Fibroblast of lung (primary cell): Measurements from ENCODE around the gene FGD2.

ENCODE experiments used
- EZH2 ChIP-seq: IDR thresholded peaks from 2 replicates; pipeline ENCODE4 v1.5.1; 2012; ENCODE audit warnings: low read length, control low read depth, mild to moderate bottlenecking; ENCODE audit errors: missing control alignments
- TF ChIP-seq, protein P1 (sequence below), 2 donors: IDR thresholded peaks in 1 of 2; conservative IDR thresholded peaks in 1 of 2; 1 replicate in 1 of 2; 2 replicates in 1 of 2; pipeline ENCODE4 v1.5.1; 2011 to 2012; ENCODE audit warnings: low read length in 2 of 2, control low read depth in 1 of 2, inconsistent platforms in 1 of 2, low read depth in 1 of 2, mild to moderate bottlenecking in 1 of 2

DNA sequence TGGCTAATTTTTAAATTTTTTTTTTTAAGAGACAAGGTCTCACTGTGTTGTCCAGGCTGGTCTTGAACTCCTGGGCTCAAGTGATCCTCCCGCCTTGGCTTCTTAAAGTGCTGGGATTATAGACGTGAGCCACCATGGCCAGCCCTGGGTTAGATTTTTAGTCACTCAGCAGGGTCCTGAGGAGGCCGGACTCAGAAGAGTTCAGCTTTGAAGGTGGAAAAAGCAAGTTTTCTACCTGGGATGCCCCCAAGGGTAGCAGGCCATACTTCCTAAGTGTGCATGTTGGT, 44.2 kb downstream of the FGD2 start:
- no peak for TF ChIP-seq EZH2
- TF ChIP-seq, protein P1, sequence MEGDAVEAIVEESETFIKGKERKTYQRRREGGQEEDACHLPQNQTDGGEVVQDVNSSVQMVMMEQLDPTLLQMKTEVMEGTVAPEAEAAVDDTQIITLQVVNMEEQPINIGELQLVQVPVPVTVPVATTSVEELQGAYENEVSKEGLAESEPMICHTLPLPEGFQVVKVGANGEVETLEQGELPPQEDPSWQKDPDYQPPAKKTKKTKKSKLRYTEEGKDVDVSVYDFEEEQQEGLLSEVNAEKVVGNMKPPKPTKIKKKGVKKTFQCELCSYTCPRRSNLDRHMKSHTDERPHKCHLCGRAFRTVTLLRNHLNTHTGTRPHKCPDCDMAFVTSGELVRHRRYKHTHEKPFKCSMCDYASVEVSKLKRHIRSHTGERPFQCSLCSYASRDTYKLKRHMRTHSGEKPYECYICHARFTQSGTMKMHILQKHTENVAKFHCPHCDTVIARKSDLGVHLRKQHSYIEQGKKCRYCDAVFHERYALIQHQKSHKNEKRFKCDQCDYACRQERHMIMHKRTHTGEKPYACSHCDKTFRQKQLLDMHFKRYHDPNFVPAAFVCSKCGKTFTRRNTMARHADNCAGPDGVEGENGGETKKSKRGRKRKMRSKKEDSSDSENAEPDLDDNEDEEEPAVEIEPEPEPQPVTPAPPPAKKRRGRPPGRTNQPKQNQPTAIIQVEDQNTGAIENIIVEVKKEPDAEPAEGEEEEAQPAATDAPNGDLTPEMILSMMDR (conservative IDR thresholded peaks at IDR 0.05 in 1 of 2, IDR thresholded peaks at IDR 0.05 in 1 of 2; ENCODE audit: low read depth in 1 of 2, low read length in 2 of 2): no peak
